ENCODE data around the gene ACER3. TPM values are rescaled to one million over a fixed set of nuclear protein-coding genes. Genes with fewer than 3 reads are reported as not detected.

ACER3 gene
- total RNA-seq, 1 experiment from 2014 or later = 31.0 TPM

DNA sequence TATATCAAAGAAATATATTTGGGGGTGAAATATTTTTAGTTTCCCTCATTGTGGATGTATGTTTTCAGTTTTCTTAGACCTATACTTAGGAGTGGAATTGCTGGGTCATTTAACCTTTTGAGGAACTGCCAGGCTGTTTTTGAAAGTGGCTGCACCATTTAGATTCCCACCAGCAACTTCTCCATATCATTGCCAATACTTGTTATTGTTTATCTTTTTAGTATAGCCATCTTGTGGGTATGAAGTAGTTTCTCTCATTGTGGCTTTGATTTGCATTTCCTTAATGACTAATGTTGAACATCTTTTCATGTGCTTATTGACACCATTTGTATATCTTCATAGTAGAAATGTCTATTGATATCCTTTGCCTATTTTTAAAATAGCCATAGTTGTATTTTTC lies 111.3 kb downstream of the ACER3 start:
- Histone ChIP-seq H3K4me1 (ENCODE audit: insufficient read depth, low read length, poor library complexity, severe bottlenecking) (no peaks in the 10 kb centered on the region), H3K9me3 (ENCODE audit: low read depth, low read length, poor library complexity, severe bottlenecking) (no peaks in the 10 kb centered on the region), H3K27ac (ENCODE audit: low read depth, low read length, poor library complexity, severe bottlenecking) (no peak overlapping the region), H3K36me3 (ENCODE audit: insufficient read depth, low read length, poor library complexity, severe bottlenecking) (no peaks in the 10 kb centered on the region), H3K27me3 (replicated peaks; ENCODE audit: insufficient read depth, low read depth, low read length, poor library complexity) (no peaks in the 10 kb centered on the region), H3K4me3 (ENCODE audit: low read depth, low read length, poor library complexity, severe bottlenecking) (no peak overlapping the region)
- BruUV-seq (replicated peaks) = no TSS peak
- TF ChIP-seq, protein P1, sequence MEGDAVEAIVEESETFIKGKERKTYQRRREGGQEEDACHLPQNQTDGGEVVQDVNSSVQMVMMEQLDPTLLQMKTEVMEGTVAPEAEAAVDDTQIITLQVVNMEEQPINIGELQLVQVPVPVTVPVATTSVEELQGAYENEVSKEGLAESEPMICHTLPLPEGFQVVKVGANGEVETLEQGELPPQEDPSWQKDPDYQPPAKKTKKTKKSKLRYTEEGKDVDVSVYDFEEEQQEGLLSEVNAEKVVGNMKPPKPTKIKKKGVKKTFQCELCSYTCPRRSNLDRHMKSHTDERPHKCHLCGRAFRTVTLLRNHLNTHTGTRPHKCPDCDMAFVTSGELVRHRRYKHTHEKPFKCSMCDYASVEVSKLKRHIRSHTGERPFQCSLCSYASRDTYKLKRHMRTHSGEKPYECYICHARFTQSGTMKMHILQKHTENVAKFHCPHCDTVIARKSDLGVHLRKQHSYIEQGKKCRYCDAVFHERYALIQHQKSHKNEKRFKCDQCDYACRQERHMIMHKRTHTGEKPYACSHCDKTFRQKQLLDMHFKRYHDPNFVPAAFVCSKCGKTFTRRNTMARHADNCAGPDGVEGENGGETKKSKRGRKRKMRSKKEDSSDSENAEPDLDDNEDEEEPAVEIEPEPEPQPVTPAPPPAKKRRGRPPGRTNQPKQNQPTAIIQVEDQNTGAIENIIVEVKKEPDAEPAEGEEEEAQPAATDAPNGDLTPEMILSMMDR (conservative IDR thresholded peaks at IDR 0.05; ENCODE audit: low read depth, low read length) = no peak
- TF ChIP-seq EZH2 (IDR thresholded peaks at IDR 0.05; ENCODE audit: borderline replicate concordance, low read depth, low read length, poor library complexity, severe bottlenecking) = no peak
- intact Hi-C loops (cut with micrococcal nuclease; ENCODE audit: unreplicated experiment) = no loop called here
- no peak for DNase-seq (ENCODE audit: low spot score)
- CTCF ChIA-PET = no interaction called here
- POLR2A ChIA-PET (ENCODE audit: low non-redundant PET) = no interaction called here

DNA sequence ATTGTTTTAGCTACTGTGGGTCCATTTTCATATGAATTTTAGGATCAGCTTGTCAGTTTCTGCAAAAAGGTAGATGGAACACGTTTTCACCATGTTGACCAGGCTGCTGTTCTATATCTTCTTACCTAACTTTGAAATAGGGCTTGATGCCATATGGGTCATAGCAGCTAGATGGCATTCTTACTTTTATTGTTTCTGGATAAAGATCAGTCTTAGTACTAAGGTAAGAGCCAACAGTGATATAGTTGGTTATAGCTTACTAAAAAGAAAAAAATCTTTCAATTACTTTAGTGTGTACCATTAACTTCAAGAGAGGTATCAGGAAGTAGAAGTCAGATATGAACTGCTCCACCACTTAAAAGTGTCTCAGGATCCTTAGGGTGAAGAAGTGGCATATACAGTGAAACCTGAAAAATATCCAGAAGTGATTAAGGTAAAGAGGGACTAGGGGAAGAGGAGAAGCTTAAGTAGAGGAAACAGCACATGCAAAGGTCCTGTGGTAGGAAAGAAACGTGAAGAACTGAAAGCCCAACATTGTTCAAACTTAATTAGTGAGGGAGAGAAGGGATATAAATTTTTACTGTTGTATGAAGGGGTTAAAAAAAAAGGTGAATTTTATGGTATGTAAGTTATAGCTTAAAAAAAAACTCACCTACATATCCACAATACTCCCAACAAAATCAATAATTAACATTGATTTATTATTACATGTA lies 113.6 kb downstream of the ACER3 start:
- Histone ChIP-seq H3K36me3 (ENCODE audit: insufficient read depth, low read length, poor library complexity, severe bottlenecking) (no peaks in the 10 kb centered on the region), H3K9me3 (ENCODE audit: low read depth, low read length, poor library complexity, severe bottlenecking) (no peaks in the 10 kb centered on the region), H3K27me3 (replicated peaks; ENCODE audit: insufficient read depth, low read depth, low read length, poor library complexity) (no peaks in the 10 kb centered on the region), H3K27ac (ENCODE audit: low read depth, low read length, poor library complexity, severe bottlenecking) (no peak overlapping the region), H3K4me1 (ENCODE audit: insufficient read depth, low read length, poor library complexity, severe bottlenecking) (no peaks in the 10 kb centered on the region), H3K4me3 (ENCODE audit: low read depth, low read length, poor library complexity, severe bottlenecking) (no peak overlapping the region)
- ChIA-PET POLR2A (ENCODE audit: low non-redundant PET) (no interaction called here), CTCF (no interaction called here)
- TF ChIP-seq, protein P1 (conservative IDR thresholded peaks at IDR 0.05; ENCODE audit: low read depth, low read length) = no peak
- TF ChIP-seq EZH2 (IDR thresholded peaks at IDR 0.05; ENCODE audit: borderline replicate concordance, low read depth, low read length, poor library complexity, severe bottlenecking) = no peak
- no TSS peak for BruUV-seq (replicated peaks)
- intact Hi-C loops (cut with micrococcal nuclease; ENCODE audit: unreplicated experiment) = no loop called here
- no peak for DNase-seq (ENCODE audit: low spot score)

DNA sequence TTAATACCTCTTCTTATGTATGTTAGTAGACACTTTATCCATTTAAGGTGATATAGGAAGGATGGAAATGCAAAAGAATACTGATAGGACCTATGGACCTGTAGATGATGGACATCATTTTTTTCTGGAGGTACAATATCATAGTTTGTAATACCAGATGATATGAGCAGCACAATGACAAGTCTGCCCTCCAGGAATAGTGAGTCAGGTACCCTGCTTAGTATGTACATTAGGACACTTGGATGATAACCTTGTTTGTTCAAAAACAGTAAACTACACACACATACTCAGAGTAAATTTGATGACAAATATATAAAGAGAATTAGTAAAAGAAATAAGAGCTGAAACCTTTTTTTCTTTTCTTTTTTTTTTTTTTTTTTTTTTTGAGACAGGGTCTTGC lies 114.8 kb downstream of the ACER3 start:
- H3K9me3 ChIP-seq (ENCODE audit: low read depth, low read length, poor library complexity, severe bottlenecking) = no peaks in the 10 kb centered on the region
- ChIA-PET POLR2A (ENCODE audit: low non-redundant PET) (no interaction called here), CTCF (interaction anchor here (0.5 to 0.6 kb wide), 2 partner anchors 164 to 168 kb away, joined by 6 to 10 read pairs; no protein-coding TSS in a partner anchor)
- no peak overlapping the region for H3K27ac ChIP-seq (ENCODE audit: low read depth, low read length, poor library complexity, severe bottlenecking)
- H3K36me3 ChIP-seq (ENCODE audit: insufficient read depth, low read length, poor library complexity, severe bottlenecking) = no peaks in the 10 kb centered on the region
- H3K4me3 ChIP-seq (ENCODE audit: low read depth, low read length, poor library complexity, severe bottlenecking) = no peak overlapping the region
- H3K27me3 ChIP-seq (replicated peaks; ENCODE audit: insufficient read depth, low read depth, low read length, poor library complexity) = no peaks in the 10 kb centered on the region
- no peaks in the 10 kb centered on the region for H3K4me1 ChIP-seq (ENCODE audit: insufficient read depth, low read length, poor library complexity, severe bottlenecking)
- BruUV-seq (replicated peaks) = no TSS peak
- no peak for DNase-seq (ENCODE audit: low spot score)
- intact Hi-C loops (cut with micrococcal nuclease; ENCODE audit: unreplicated experiment) = no loop called here
- no peak for TF ChIP-seq EZH2 (IDR thresholded peaks at IDR 0.05; ENCODE audit: borderline replicate concordance, low read depth, low read length, poor library complexity, severe bottlenecking)
- TF ChIP-seq, protein P1 (conservative IDR thresholded peaks at IDR 0.05; ENCODE audit: low read depth, low read length) = no peak
